ENCODE data around the gene MICU2.

MICU2 gene

DNA sequence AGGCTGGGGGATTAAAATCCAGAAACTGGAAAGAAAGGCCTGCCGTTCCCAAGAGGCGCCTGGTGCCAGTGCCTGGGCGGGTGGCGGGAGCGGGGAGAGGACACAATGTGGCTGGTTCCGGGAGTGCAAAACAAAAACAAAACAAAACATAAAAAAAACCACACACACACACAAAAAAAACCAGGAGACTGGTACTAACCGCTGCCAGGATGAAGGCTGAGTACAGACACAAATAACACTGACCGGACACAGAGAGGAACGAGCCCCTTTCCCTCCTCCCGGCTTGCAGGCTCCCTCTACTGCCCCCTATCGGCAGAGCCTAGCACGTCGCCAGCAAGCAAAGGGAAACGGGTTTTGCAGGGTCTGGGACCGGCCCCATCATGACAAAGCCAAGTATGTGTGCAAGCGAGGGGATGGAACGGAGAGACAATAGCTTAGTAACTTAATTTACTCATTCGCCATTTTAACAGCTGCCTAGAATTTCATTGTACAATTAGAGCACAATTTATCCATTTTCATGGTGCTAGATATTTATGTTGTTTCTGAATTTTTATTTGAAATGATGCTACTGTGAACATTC is 127.0 kb downstream of the MICU2 start:
- no peak for TF ChIP-seq EZH2phosphoT487 (conservative IDR thresholded peaks at IDR 0.05; ENCODE audit: low read length)
- TF ChIP-seq, protein P1, sequence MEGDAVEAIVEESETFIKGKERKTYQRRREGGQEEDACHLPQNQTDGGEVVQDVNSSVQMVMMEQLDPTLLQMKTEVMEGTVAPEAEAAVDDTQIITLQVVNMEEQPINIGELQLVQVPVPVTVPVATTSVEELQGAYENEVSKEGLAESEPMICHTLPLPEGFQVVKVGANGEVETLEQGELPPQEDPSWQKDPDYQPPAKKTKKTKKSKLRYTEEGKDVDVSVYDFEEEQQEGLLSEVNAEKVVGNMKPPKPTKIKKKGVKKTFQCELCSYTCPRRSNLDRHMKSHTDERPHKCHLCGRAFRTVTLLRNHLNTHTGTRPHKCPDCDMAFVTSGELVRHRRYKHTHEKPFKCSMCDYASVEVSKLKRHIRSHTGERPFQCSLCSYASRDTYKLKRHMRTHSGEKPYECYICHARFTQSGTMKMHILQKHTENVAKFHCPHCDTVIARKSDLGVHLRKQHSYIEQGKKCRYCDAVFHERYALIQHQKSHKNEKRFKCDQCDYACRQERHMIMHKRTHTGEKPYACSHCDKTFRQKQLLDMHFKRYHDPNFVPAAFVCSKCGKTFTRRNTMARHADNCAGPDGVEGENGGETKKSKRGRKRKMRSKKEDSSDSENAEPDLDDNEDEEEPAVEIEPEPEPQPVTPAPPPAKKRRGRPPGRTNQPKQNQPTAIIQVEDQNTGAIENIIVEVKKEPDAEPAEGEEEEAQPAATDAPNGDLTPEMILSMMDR (IDR thresholded peaks at IDR 0.05; ENCODE audit: insufficient read depth, low read length, poor library complexity, severe bottlenecking) = peak; percentile 88
- Histone ChIP-seq H2AFZ (ENCODE audit: low read depth, low read length, severe bottlenecking) (peak overlapping the region; percentile 99), H3K9ac (ENCODE audit: low read length) (peak overlapping the region; percentile 52), H3K27me3 (ENCODE audit: low read length) (no peaks in the 10 kb centered on the region), H3K4me3 (ENCODE audit: insufficient read depth, low read length, poor library complexity, severe bottlenecking) (peak overlapping the region; percentile 57), H3K36me3 (ENCODE audit: low read length) (no peaks in the 10 kb centered on the region), H3K79me2 (ENCODE audit: insufficient read depth, low read length) (no peaks in the 10 kb centered on the region), H3K27ac (ENCODE audit: low read depth, low read length) (no peak overlapping the region), H3F3A (ENCODE audit: insufficient read depth) (no peaks in the 10 kb centered on the region), H3K9me3 (ENCODE audit: insufficient read depth, low read length) (no peaks in the 10 kb centered on the region), H4K20me1 (ENCODE audit: low read depth, low read length) (no peaks in the 10 kb centered on the region), H3K9me2 (replicated peaks; ENCODE audit: insufficient read depth, low read length) (no peaks in the 10 kb centered on the region), H3K4me2 (ENCODE audit: low read depth, low read length, poor library complexity, severe bottlenecking) (peak overlapping the region; percentile 80)

DNA sequence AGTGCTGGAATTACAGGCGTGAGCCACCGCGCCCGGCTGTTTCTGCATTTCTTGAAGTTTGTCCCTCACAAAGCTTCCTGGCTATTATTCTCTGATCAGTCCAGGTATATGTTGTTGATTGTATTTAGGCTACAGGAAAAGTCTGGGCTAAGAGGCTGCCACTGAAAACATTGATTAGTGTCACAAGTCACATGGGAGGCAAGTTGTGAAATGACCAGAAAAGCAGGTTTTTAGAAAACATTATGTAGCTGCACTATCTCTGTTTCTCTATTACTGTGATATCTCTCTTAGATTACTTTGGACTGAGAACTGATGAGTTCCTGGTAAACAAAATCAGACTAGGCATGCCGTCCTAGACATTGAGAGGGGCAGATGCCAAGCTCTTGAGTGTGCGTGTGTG is 128.9 kb downstream of the MICU2 start:
- no peak for TF ChIP-seq EZH2phosphoT487 (conservative IDR thresholded peaks at IDR 0.05; ENCODE audit: low read length)
- TF ChIP-seq, protein P1 (IDR thresholded peaks at IDR 0.05; ENCODE audit: insufficient read depth, low read length, poor library complexity, severe bottlenecking) = no peak
- H3K27me3 ChIP-seq (ENCODE audit: low read length) = no peaks in the 10 kb centered on the region
- H2AFZ ChIP-seq (ENCODE audit: low read depth, low read length, severe bottlenecking) = no peak overlapping the region
- H3K79me2 ChIP-seq (ENCODE audit: insufficient read depth, low read length) = no peaks in the 10 kb centered on the region
- no peak overlapping the region for H3K9ac ChIP-seq (ENCODE audit: low read length)
- no peaks in the 10 kb centered on the region for H4K20me1 ChIP-seq (ENCODE audit: low read depth, low read length)
- H3K4me2 ChIP-seq (ENCODE audit: low read depth, low read length, poor library complexity, severe bottlenecking) = no peak overlapping the region
- no peaks in the 10 kb centered on the region for H3K36me3 ChIP-seq (ENCODE audit: low read length)
- H3K27ac ChIP-seq (ENCODE audit: low read depth, low read length) = no peak overlapping the region
- H3K9me3 ChIP-seq (ENCODE audit: insufficient read depth, low read length) = no peaks in the 10 kb centered on the region
- no peak overlapping the region for H3K4me3 ChIP-seq (ENCODE audit: insufficient read depth, low read length, poor library complexity, severe bottlenecking)
- no peaks in the 10 kb centered on the region for H3K9me2 ChIP-seq (replicated peaks; ENCODE audit: insufficient read depth, low read length)
- no peaks in the 10 kb centered on the region for H3F3A ChIP-seq (ENCODE audit: insufficient read depth)

DNA sequence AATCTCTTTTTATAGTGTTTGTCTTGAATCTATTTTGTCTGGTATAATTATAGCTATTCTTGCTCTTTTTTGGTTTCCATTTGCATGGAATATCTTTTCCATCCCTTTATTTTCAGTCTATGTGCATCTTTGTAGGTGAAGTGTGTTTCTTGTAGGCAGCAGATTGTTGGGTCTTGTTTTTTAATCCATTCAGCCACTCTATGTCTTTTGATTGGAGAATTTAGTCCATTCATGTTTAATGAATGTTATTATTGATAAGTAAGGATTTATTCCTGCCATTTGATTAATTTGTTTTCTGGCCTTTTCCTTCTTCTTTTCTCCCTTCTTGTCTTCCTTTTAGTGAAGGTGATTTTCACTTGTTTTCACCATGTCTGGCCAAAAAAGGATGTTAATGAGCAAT is 133.2 kb downstream of the MICU2 start:
- H3K9ac ChIP-seq (ENCODE audit: low read length) = no peak overlapping the region
- no peaks in the 10 kb centered on the region for H3K36me3 ChIP-seq (ENCODE audit: low read length)
- no peaks in the 10 kb centered on the region for H3K27me3 ChIP-seq (ENCODE audit: low read length)
- H3K79me2 ChIP-seq (ENCODE audit: insufficient read depth, low read length) = no peaks in the 10 kb centered on the region
- H3F3A ChIP-seq (ENCODE audit: insufficient read depth) = no peaks in the 10 kb centered on the region
- H3K4me2 ChIP-seq (ENCODE audit: low read depth, low read length, poor library complexity, severe bottlenecking) = no peak overlapping the region
- H3K4me3 ChIP-seq (ENCODE audit: insufficient read depth, low read length, poor library complexity, severe bottlenecking) = no peak overlapping the region
- H3K9me2 ChIP-seq (replicated peaks; ENCODE audit: insufficient read depth, low read length) = no peaks in the 10 kb centered on the region
- no peaks in the 10 kb centered on the region for H4K20me1 ChIP-seq (ENCODE audit: low read depth, low read length)
- no peak overlapping the region for H3K27ac ChIP-seq (ENCODE audit: low read depth, low read length)
- no peak overlapping the region for H2AFZ ChIP-seq (ENCODE audit: low read depth, low read length, severe bottlenecking)
- TF ChIP-seq EZH2phosphoT487 (conservative IDR thresholded peaks at IDR 0.05; ENCODE audit: low read length) = no peak
- TF ChIP-seq, protein P1 (IDR thresholded peaks at IDR 0.05; ENCODE audit: insufficient read depth, low read length, poor library complexity, severe bottlenecking) = no peak
- no peaks in the 10 kb centered on the region for H3K9me3 ChIP-seq (ENCODE audit: insufficient read depth, low read length)
